ENCODE measurements around the gene OLFML2B. TPM values are rescaled to one million over a fixed set of nuclear protein-coding genes. Genes with fewer than 3 reads are reported as not detected.

OLFML2B gene
- total RNA-seq, 1 experiment from 2014 or later, result 1.4 TPM

- Histone ChIP-seq H4K8ac (replicated peaks; ENCODE audit: insufficient read length, low read depth, low read length) (no peak overlapping the region), H3K14ac (ENCODE audit: insufficient read depth, low read length) (no peak overlapping the region), H4K91ac (ENCODE audit: insufficient read length, low read depth, low read length) (no peak overlapping the region), H2BK15ac (ENCODE audit: low read depth, low read length) (no peak overlapping the region), H2AK5ac (ENCODE audit: insufficient read length, low read length) (no peak overlapping the region), H2BK120ac (ENCODE audit: low read depth, low read length, poor library complexity, severe bottlenecking) (no peak overlapping the region), H3T11ph (ENCODE audit: low read length) (no peak overlapping the region), H3K9me3 (ENCODE audit: control insufficient read depth, low read depth, low read length) (no peaks in the 10 kb centered on the region), H3K9ac (ENCODE audit: extremely low read depth, insufficient read length, low read length) (no peak overlapping the region), H3K27me3 (ENCODE audit: insufficient read depth, low read length) (peaks cover 7% of the 10 kb centered on the region; the same call in 1 of the 2 replicates), H4K5ac (ENCODE audit: insufficient read length, low read depth, low read length) (no peak overlapping the region), H3K4me1 (ENCODE audit: insufficient read depth, low read length) (no peaks in the 10 kb centered on the region), H3K23ac (ENCODE audit: insufficient read length, low read depth, low read length) (no peak overlapping the region), H3K79me1 (ENCODE audit: insufficient read depth, low read depth, low read length, poor library complexity, severe bottlenecking) (no peaks in the 10 kb centered on the region), H2BK20ac (ENCODE audit: low read depth, low read length, poor library complexity, severe bottlenecking) (no peak overlapping the region), H3K79me2 (ENCODE audit: insufficient read depth, low read length) (no peaks in the 10 kb centered on the region), H3K4ac (ENCODE audit: low read depth, low read length) (no peak overlapping the region), H2BK12ac (ENCODE audit: insufficient read length, low read depth, low read length) (no peak overlapping the region), H2BK5ac (ENCODE audit: insufficient read length, low read length) (no peak overlapping the region), H3K56ac (ENCODE audit: insufficient read length, low read depth, low read length) (no peak overlapping the region), H3K27ac (ENCODE audit: insufficient read length, low read depth, low read length) (no peak overlapping the region), H2AFZ (ENCODE audit: low read length) (no peak overlapping the region), H3K23me2 (ENCODE audit: insufficient read length, low read depth, low read length, poor library complexity, severe bottlenecking) (peaks cover 2% of the 10 kb centered on the region), H4K20me1 (ENCODE audit: control insufficient read depth, insufficient read depth, insufficient read length) (no peaks in the 10 kb centered on the region), H3K4me2 (ENCODE audit: insufficient read depth, insufficient read length, low read length) (no peak overlapping the region), H3K18ac (ENCODE audit: insufficient read length, low read depth, low read length) (no peak overlapping the region)
- peaks cover 55% of the 10 kb centered on the region for H3K27me3 Mint-ChIP-seq (ENCODE audit: low read depth)
- no peaks in the 10 kb centered on the region; a peak in 1 of 5 replicates for H3K9me3 Mint-ChIP-seq
- peaks cover 3 to 4% of the 10 kb centered on the region in 2 experiments for H3K4me1 Mint-ChIP-seq
- no peak overlapping the region for H3K27ac Mint-ChIP-seq
- H3K4me3 Mint-ChIP-seq, result no peak overlapping the region
- no peaks in the 10 kb centered on the region for H3K36me3 Mint-ChIP-seq (ENCODE audit: insufficient read depth in 1 of 3, low read depth in 3 of 3)
- DNase-seq, result no peak
- no peak for TF ChIP-seq CTCF (conservative IDR thresholded peaks at IDR 0.05)
- WGBS (ENCODE audit: extremely low coverage, insufficient read length, low lambda C conversion rate), result no CpG with 5 or more reads among the region's 4 CpGs
Measured at GRCh38 chr1:162029157-162029556, 5.5 kb upstream of the OLFML2B start.

All from H9 (cell line).